OCI-LY7 (cell line): ENCODE measurements around the gene TMPRSS9. TPM values are rescaled to one million over a fixed set of nuclear protein-coding genes. Genes with fewer than 3 reads are reported as not detected.
A peak's percentile ranks its signal among the peaks of the same experiment; 100 is the strongest.

Experiments
- BruUV-seq: library from RNA; stranded (reverse); fragments of 400-500 nt; replicated peaks from 2 replicates; lab custom pipeline; 2021; lab: Mats Ljungman, UMichigan
- CTCF ChIA-PET: fragments of 300-600 bp; sonication (Branson Sonifier 250); formaldehyde crosslinking; loops from one replicate; lab custom pipeline; 2022; ENCODE audit warnings: antibody characterized with exemption; ENCODE audit not compliant: unreplicated experiment; lab: Charles Lee
- POLR2A ChIA-PET: fragments of 300-600 bp; sonication (Branson Sonifier 250); formaldehyde crosslinking; loops from one replicate; lab custom pipeline; 2022; ENCODE audit warnings: antibody characterized with exemption; lab: Charles Lee
- DNase-seq: peaks from one replicate; pipeline ENCODE4 v3.0.0-alpha.2; 2015; ENCODE audit warnings: low spot score
- H2AFZ ChIP-seq: fragments of 200-600 bp; sonication (generic), shearing (Covaris generic); 2 replicates; pipeline ENCODE4 v1.6.1; 2014; ENCODE audit warnings: mild to moderate bottlenecking, antibody characterized with exemption, low read length, moderate library complexity
- H3K27ac ChIP-seq: fragments of 200-600 bp; sonication (generic); 2 replicates; pipeline ENCODE4 v1.5.1; 2014; ENCODE audit warnings: mixed run types, low read depth, mild to moderate bottlenecking, moderate library complexity, low read length, inconsistent platforms; ENCODE audit not compliant: poor library complexity, severe bottlenecking
- H3K36me3 ChIP-seq: fragments of 200-600 bp; sonication (generic); 2 replicates; pipeline ENCODE4 v1.6.1; 2014; ENCODE audit warnings: mild to moderate bottlenecking, antibody characterized with exemption, low read length, moderate library complexity, mixed read lengths; ENCODE audit not compliant: insufficient read depth
- H3K4me1 ChIP-seq: fragments of 200-600 bp; sonication (generic); 2 replicates; pipeline ENCODE4 v1.5.1; 2014; ENCODE audit warnings: mild to moderate bottlenecking, low read length; ENCODE audit not compliant: insufficient read depth, poor library complexity, severe bottlenecking
- H3K4me2 ChIP-seq: fragments of 200-600 bp; sonication (generic); 2 replicates; pipeline ENCODE4 v1.6.1; 2014; ENCODE audit warnings: mild to moderate bottlenecking, low read length
- H3K4me3 ChIP-seq: fragments of 200-600 bp; sonication (generic); 2 replicates; pipeline ENCODE4 v1.5.1; 2014; ENCODE audit warnings: mild to moderate bottlenecking, low read depth, low read length; ENCODE audit not compliant: poor library complexity, severe bottlenecking
- H3K79me2 ChIP-seq: fragments of 200-600 bp; sonication (generic); 2 replicates; pipeline ENCODE4 v1.6.1; 2016; ENCODE audit warnings: low read depth, mild to moderate bottlenecking, low read length, moderate library complexity, mixed read lengths; ENCODE audit not compliant: insufficient read depth
- H3K9me2 ChIP-seq: fragments of 200-600 bp; sonication (generic); 2 replicates; pipeline ENCODE4 v1.6.1; 2016; ENCODE audit warnings: mild to moderate bottlenecking, low read length, mixed read lengths; ENCODE audit not compliant: insufficient read depth
- H3K9me3 ChIP-seq: fragments of 200-600 bp; sonication (generic); 2 replicates; pipeline ENCODE4 v1.6.1; 2014; ENCODE audit warnings: mild to moderate bottlenecking, mixed run types, low read length, mixed read lengths
- H4K20me1 ChIP-seq: fragments of 200-600 bp; sonication (generic); 2 replicates; pipeline ENCODE4 v1.6.1; 2014; ENCODE audit warnings: mild to moderate bottlenecking, antibody characterized with exemption, low read length, moderate library complexity, mixed read lengths; ENCODE audit not compliant: insufficient read depth
- EZH2phosphoT487 ChIP-seq: fragments of 200-600 bp; sonication (generic); IDR thresholded peaks from 2 replicates; pipeline ENCODE4 v1.6.1; 2018; ENCODE audit warnings: low read depth, borderline replicate concordance, mild to moderate bottlenecking, mixed run types, antibody characterized with exemption, low read length, moderate library complexity, mixed read lengths
- intact Hi-C: fragments of 100-400 bp; cut with micrococcal nuclease; formaldehyde crosslinking; loops from one replicate; pipeline ENCODE4 v1.10.0; 2022; ENCODE audit not compliant: unreplicated experiment
- total RNA-seq, 2 experiments: library from RNA; depleted of rRNA in 1 of 2; stranded (reverse); fragments of >200 nt in 1 of 2; shearing (Covaris generic) in 1 of 2; gene quantifications; 2 replicates each; pipeline ENCODE4 v1.2.3, GENCODE V29; 2014 to 2022
- TF ChIP-seq, protein P1 (sequence below): fragments of 200-600 bp; sonication (generic); conservative IDR thresholded peaks from 2 replicates; pipeline ENCODE4 v1.5.1; 2014; ENCODE audit warnings: mild to moderate bottlenecking, antibody characterized with exemption, low read length, moderate library complexity, mixed read lengths

Gene TMPRSS9
- total RNA-seq, 2 experiments from 2014 or later, result 0.44 TPM; not detected in 1

- DNase-seq, result no peak
- no TSS peak for BruUV-seq
- Histone ChIP-seq H2AFZ (no peak overlapping the region), H3K4me3 (no peak overlapping the region), H3K79me2 (peaks cover 16% of the 10 kb centered on the region), H3K27ac (no peak overlapping the region), H3K9me2 (no peaks in the 10 kb centered on the region), H3K4me2 (no peak overlapping the region), H3K4me1 (peaks cover 32% of the 10 kb centered on the region), H3K36me3 (peaks cover 55% of the 10 kb centered on the region), H3K9me3 (no peaks in the 10 kb centered on the region), H4K20me1 (no peaks in the 10 kb centered on the region; the same call in 1 of the 2 replicates)
- intact Hi-C loops, result no loop called here
- TF ChIP-seq, protein P1, sequence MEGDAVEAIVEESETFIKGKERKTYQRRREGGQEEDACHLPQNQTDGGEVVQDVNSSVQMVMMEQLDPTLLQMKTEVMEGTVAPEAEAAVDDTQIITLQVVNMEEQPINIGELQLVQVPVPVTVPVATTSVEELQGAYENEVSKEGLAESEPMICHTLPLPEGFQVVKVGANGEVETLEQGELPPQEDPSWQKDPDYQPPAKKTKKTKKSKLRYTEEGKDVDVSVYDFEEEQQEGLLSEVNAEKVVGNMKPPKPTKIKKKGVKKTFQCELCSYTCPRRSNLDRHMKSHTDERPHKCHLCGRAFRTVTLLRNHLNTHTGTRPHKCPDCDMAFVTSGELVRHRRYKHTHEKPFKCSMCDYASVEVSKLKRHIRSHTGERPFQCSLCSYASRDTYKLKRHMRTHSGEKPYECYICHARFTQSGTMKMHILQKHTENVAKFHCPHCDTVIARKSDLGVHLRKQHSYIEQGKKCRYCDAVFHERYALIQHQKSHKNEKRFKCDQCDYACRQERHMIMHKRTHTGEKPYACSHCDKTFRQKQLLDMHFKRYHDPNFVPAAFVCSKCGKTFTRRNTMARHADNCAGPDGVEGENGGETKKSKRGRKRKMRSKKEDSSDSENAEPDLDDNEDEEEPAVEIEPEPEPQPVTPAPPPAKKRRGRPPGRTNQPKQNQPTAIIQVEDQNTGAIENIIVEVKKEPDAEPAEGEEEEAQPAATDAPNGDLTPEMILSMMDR, result no peak
- TF ChIP-seq EZH2phosphoT487, result no peak
- ChIA-PET CTCF (interaction anchor here (0.6 kb wide), 1 partner anchor 776 kb away, joined by 8 read pairs; no protein-coding TSS in a partner anchor), POLR2A (no interaction called here)
These were observed 38.3 kb upstream of the TMPRSS9 start for GRCh38 chr19:2321565-2322283.

- Histone ChIP-seq H4K20me1 (no peaks in the 10 kb centered on the region; the same call in 1 of the 2 replicates), H3K4me1 (peaks cover 31% of the 10 kb centered on the region), H3K4me2 (no peak overlapping the region), H3K27ac (no peak overlapping the region), H3K9me3 (no peaks in the 10 kb centered on the region), H3K36me3 (peaks cover 61% of the 10 kb centered on the region), H2AFZ (no peak overlapping the region), H3K79me2 (peaks cover 33% of the 10 kb centered on the region), H3K9me2 (no peaks in the 10 kb centered on the region), H3K4me3 (no peak overlapping the region)
- POLR2A ChIA-PET, result no interaction called here
- no TSS peak for BruUV-seq
- CTCF ChIA-PET, result no interaction called here
- DNase-seq, result no peak
- TF ChIP-seq EZH2phosphoT487, result no peak
- intact Hi-C loops, result no loop called here
These were observed 36.4 kb upstream of the TMPRSS9 start for GRCh38 chr19:2323707-2324106.

- intact Hi-C loops, result no loop called here
- Histone ChIP-seq H3K4me1 (peaks cover 25% of the 10 kb centered on the region), H3K4me3 (no peak overlapping the region), H3K9me3 (no peaks in the 10 kb centered on the region), H3K27ac (no peak overlapping the region), H3K4me2 (peak overlapping the region; percentile 50; the same call in 1 of the 2 replicates), H3K79me2 (peaks cover 40% of the 10 kb centered on the region), H4K20me1 (no peaks in the 10 kb centered on the region; the same call in 1 of the 2 replicates), H3K36me3 (peaks cover 61% of the 10 kb centered on the region), H3K9me2 (no peaks in the 10 kb centered on the region), H2AFZ (no peak overlapping the region)
- DNase-seq, result no peak
- TF ChIP-seq, protein P1, result no peak
- no peak for TF ChIP-seq EZH2phosphoT487
- ChIA-PET POLR2A (interaction anchor here (0.6 kb wide), 1 partner anchor 45 kb away, joined by 5 read pairs; no protein-coding TSS in a partner anchor), CTCF (interaction anchor here (0.5 kb wide), 1 partner anchor 37 kb away, joined by 3 read pairs; no protein-coding TSS in a partner anchor)
- no TSS peak for BruUV-seq
These were observed 35.7 kb upstream of the TMPRSS9 start for GRCh38 chr19:2324220-2324948.
